Measurements from ENCODE around the gene TUSC2. TPM values are rescaled to one million over a fixed set of nuclear protein-coding genes. Genes with fewer than 3 reads are reported as not detected.

TUSC2 gene
- total RNA-seq, 1 experiment from 2014 or later, result 33.5 TPM

DNA sequence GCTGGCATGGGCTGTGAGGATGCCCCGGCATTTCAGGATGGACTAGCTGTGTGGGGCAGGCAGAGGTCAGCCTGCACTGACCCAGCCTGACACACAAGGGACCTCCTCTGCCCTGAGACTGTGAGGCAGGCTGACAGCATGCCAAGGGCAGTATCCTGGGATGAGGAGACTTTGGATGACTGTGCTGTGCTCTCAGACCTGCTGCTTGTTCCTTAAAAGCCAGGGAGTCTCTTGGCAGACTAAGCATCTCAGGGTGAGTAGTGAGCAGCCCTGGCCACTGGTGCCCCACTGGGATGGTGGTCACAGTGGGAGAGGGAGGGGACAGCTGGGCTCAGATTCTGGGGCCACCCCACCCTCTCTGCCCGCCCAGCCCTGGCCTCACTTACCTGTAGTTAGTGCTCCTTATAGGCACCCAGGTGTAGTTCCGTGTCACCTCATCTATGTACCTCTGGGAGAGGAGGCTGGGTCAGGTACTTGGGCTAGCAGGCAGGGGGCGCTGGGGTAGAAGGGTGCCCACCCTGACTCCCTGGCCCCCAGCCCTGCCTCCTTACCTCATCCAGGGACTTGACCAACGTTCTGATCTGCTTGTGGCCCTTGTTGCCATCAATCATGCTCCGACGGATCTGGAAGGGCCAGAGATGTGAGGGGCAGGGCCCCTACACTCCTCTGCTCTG, 47.4 kb upstream of the TUSC2 start:
- Histone ChIP-seq H3K14ac (ENCODE audit: insufficient read depth, low read length) (no peak overlapping the region), H4K91ac (ENCODE audit: insufficient read length, low read depth, low read length) (no peak overlapping the region), H3K18ac (ENCODE audit: insufficient read length, low read depth, low read length) (no peak overlapping the region), H3K27me3 (ENCODE audit: insufficient read depth, low read length) (no peaks in the 10 kb centered on the region), H3K27ac (ENCODE audit: insufficient read length, low read depth, low read length) (no peak overlapping the region), H4K5ac (ENCODE audit: insufficient read length, low read depth, low read length) (no peak overlapping the region), H3K9me3 (ENCODE audit: control insufficient read depth, low read depth, low read length) (no peaks in the 10 kb centered on the region), H2AFZ (ENCODE audit: low read length) (no peak overlapping the region), H3K79me1 (ENCODE audit: insufficient read depth, low read depth, low read length, poor library complexity, severe bottlenecking) (no peaks in the 10 kb centered on the region), H3K79me2 (ENCODE audit: insufficient read depth, low read length) (no peaks in the 10 kb centered on the region), H3K56ac (ENCODE audit: insufficient read length, low read depth, low read length) (no peak overlapping the region), H4K8ac (replicated peaks; ENCODE audit: insufficient read length, low read depth, low read length) (no peak overlapping the region), H3K23me2 (ENCODE audit: insufficient read length, low read depth, low read length, poor library complexity, severe bottlenecking) (no peaks in the 10 kb centered on the region), H2BK15ac (ENCODE audit: low read depth, low read length) (no peak overlapping the region), H3K23ac (ENCODE audit: insufficient read length, low read depth, low read length) (no peak overlapping the region), H3K9ac (ENCODE audit: extremely low read depth, insufficient read length, low read length) (no peak overlapping the region), H2BK120ac (ENCODE audit: low read depth, low read length, poor library complexity, severe bottlenecking) (no peak overlapping the region), H2AK5ac (ENCODE audit: insufficient read length, low read length) (no peak overlapping the region), H2BK5ac (ENCODE audit: insufficient read length, low read length) (no peak overlapping the region), H2BK20ac (ENCODE audit: low read depth, low read length, poor library complexity, severe bottlenecking) (no peak overlapping the region), H3K4ac (ENCODE audit: low read depth, low read length) (no peak overlapping the region), H4K20me1 (ENCODE audit: control insufficient read depth, insufficient read depth, insufficient read length) (peaks cover 2% of the 10 kb centered on the region), H3K4me1 (ENCODE audit: insufficient read depth, low read length) (no peaks in the 10 kb centered on the region), H2BK12ac (ENCODE audit: insufficient read length, low read depth, low read length) (no peak overlapping the region), H3K4me2 (ENCODE audit: insufficient read depth, insufficient read length, low read length) (no peak overlapping the region), H3T11ph (ENCODE audit: low read length) (no peak overlapping the region)
- TF ChIP-seq, protein P1, sequence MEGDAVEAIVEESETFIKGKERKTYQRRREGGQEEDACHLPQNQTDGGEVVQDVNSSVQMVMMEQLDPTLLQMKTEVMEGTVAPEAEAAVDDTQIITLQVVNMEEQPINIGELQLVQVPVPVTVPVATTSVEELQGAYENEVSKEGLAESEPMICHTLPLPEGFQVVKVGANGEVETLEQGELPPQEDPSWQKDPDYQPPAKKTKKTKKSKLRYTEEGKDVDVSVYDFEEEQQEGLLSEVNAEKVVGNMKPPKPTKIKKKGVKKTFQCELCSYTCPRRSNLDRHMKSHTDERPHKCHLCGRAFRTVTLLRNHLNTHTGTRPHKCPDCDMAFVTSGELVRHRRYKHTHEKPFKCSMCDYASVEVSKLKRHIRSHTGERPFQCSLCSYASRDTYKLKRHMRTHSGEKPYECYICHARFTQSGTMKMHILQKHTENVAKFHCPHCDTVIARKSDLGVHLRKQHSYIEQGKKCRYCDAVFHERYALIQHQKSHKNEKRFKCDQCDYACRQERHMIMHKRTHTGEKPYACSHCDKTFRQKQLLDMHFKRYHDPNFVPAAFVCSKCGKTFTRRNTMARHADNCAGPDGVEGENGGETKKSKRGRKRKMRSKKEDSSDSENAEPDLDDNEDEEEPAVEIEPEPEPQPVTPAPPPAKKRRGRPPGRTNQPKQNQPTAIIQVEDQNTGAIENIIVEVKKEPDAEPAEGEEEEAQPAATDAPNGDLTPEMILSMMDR (conservative IDR thresholded peaks at IDR 0.05), result peak; percentile 64
- H3K9me3 Mint-ChIP-seq, result no peaks in the 10 kb centered on the region
- H3K36me3 Mint-ChIP-seq (ENCODE audit: insufficient read depth in 1 of 3, low read depth in 3 of 3), result peaks cover 0 to 4% (median 0%) of the 10 kb centered on the region in 3 experiments; a peak in 1 of 7 replicates
- H3K4me1 Mint-ChIP-seq, result peaks cover 22 to 55% of the 10 kb centered on the region in 2 experiments
- H3K27ac Mint-ChIP-seq, result no peak overlapping the region
- WGBS (ENCODE audit: extremely low coverage, insufficient read length, low lambda C conversion rate), result no CpG with 5 or more reads among the region's 7 CpGs
- H3K4me3 Mint-ChIP-seq, result no peak overlapping the region
- H3K27me3 Mint-ChIP-seq (ENCODE audit: low read depth), result peaks cover 5% of the 10 kb centered on the region
- DNase-seq, result peak; percentile 54

All from H9 (cell line).